GM18909 (cell line): ENCODE data around the gene ST6GALNAC3.

Source experiments
- ATAC-seq: cut with Tn5 transposase; IDR thresholded peaks from one replicate; pipeline ENCODE4 v1.9.1; 2021; ENCODE audit warnings: mild to moderate bottlenecking; ENCODE audit not compliant: unreplicated experiment, poor library complexity

ST6GALNAC3 gene

GRCh38 chr1:76137746-76138145, 63.2 kb downstream of the ST6GALNAC3 start:
- no peak for ATAC-seq

- no peak for ATAC-seq
Observed at GRCh38 chr1:76138217-76138616, 63.7 kb downstream of the ST6GALNAC3 start.

GRCh38 chr1:76140227-76140626, 65.7 kb downstream of the ST6GALNAC3 start:
- ATAC-seq = no peak

GRCh38 chr1:76141929-76142328, 67.4 kb downstream of the ST6GALNAC3 start:
- ATAC-seq = no peak

- ATAC-seq = no peak
Observed at GRCh38 chr1:76142771-76143540, 68.4 kb downstream of the ST6GALNAC3 start.

- no peak for ATAC-seq
Observed at GRCh38 chr1:76144247-76144646, 69.7 kb downstream of the ST6GALNAC3 start.

- ATAC-seq = no peak
Observed at GRCh38 chr1:76145332-76145731, 70.8 kb downstream of the ST6GALNAC3 start.

- no peak for ATAC-seq
Observed at GRCh38 chr1:76146184-76146583, 71.6 kb downstream of the ST6GALNAC3 start.

GRCh38 chr1:76147917-76148316, 73.4 kb downstream of the ST6GALNAC3 start:
- no peak for ATAC-seq

- ATAC-seq = no peak
Observed at GRCh38 chr1:76148460-76148859, 73.9 kb downstream of the ST6GALNAC3 start.

GRCh38 chr1:76153841-76154205, 79.3 kb downstream of the ST6GALNAC3 start:
- peak; percentile 2 for ATAC-seq

- ATAC-seq = peak; percentile 96
Observed at GRCh38 chr1:76154206-76154956, 79.8 kb downstream of the ST6GALNAC3 start.

GRCh38 chr1:76156987-76157386, 82.4 kb downstream of the ST6GALNAC3 start:
- ATAC-seq = no peak

- ATAC-seq = no peak
Observed at GRCh38 chr1:76158126-76158525, 83.6 kb downstream of the ST6GALNAC3 start.

- ATAC-seq = no peak
Observed at GRCh38 chr1:76160225-76160624, 85.7 kb downstream of the ST6GALNAC3 start.

- ATAC-seq = no peak
Observed at GRCh38 chr1:76161451-76161850, 86.9 kb downstream of the ST6GALNAC3 start.

GRCh38 chr1:76162254-76162653, 87.7 kb downstream of the ST6GALNAC3 start:
- no peak for ATAC-seq

GRCh38 chr1:76164165-76164564, 89.6 kb downstream of the ST6GALNAC3 start:
- ATAC-seq = no peak

GRCh38 chr1:76170084-76170483, 95.5 kb downstream of the ST6GALNAC3 start:
- ATAC-seq = no peak

- ATAC-seq = no peak
Observed at GRCh38 chr1:76170513-76170912, 96.0 kb downstream of the ST6GALNAC3 start.

GRCh38 chr1:76176000-76176399, 101.5 kb downstream of the ST6GALNAC3 start:
- no peak for ATAC-seq

GRCh38 chr1:76177615-76178014, 103.1 kb downstream of the ST6GALNAC3 start:
- no peak for ATAC-seq
